H1 (cell line): ENCODE measurements around the gene EGR2. TPM values are rescaled to one million over a fixed set of nuclear protein-coding genes. Genes with fewer than 3 reads are reported as not detected.

Experiments
- BCL11A ChIP-seq, 2 experiments: IDR thresholded peaks; one replicate each; pipeline ENCODE4 v1.6.1; 2011; ENCODE audit warnings: low read depth in 2 of 2, low read length in 2 of 2, mild to moderate bottlenecking in 2 of 2
- EGR1 ChIP-seq: IDR thresholded peaks from 2 replicates; pipeline ENCODE4 v1.6.1; 2011; ENCODE audit warnings: low read depth, low read length, borderline replicate concordance
- FOSL1 ChIP-seq: IDR thresholded peaks from 2 replicates; pipeline ENCODE4 v1.6.1; 2011; ENCODE audit warnings: mild to moderate bottlenecking, low read depth, low read length, moderate library complexity; ENCODE audit not compliant: insufficient read depth
- HDAC6 ChIP-seq: IDR thresholded peaks from one replicate; pipeline ENCODE4 v1.7.1; 2012; ENCODE audit warnings: low read depth, mild to moderate bottlenecking, inconsistent platforms, low read length, moderate library complexity
- NANOG ChIP-seq: IDR thresholded peaks from 2 replicates; pipeline ENCODE4 v1.6.1; 2011; ENCODE audit warnings: low read length, low read depth, mild to moderate bottlenecking, inconsistent platforms; ENCODE audit not compliant: insufficient read depth, poor library complexity, severe bottlenecking
- POU5F1 ChIP-seq: IDR thresholded peaks from 2 replicates; pipeline ENCODE4 v1.6.1; 2011; ENCODE audit warnings: low read depth, mild to moderate bottlenecking, low read length, moderate library complexity
- SP2 ChIP-seq: IDR thresholded peaks from 2 replicates; pipeline ENCODE4 v1.6.1; 2012; ENCODE audit warnings: mild to moderate bottlenecking, low read length, inconsistent platforms
- ZNF274 ChIP-seq: IDR thresholded peaks from 2 replicates; pipeline ENCODE4 v1.7.0; 2012; ENCODE audit warnings: low read length, borderline replicate concordance; ENCODE audit errors: extremely low read depth
- polyA plus RNA-seq, 7 experiments: library from polyadenylated mRNA; depleted of rRNA in 3 of 7; stranded (reverse) in 5 of 7; unstranded in 2 of 7; fragments of >200 nt in 5 of 7; fragments of 200-250 nt in 2 of 7; gene quantifications; 1 replicate in 5 of 7; 2 replicates in 1 of 7; 4 replicates in 1 of 7; pipeline versions ENCODE4 v1.2.1 to v1.2.3, GENCODE V29; 2011 to 2013; ENCODE audit warnings: missing spikeins in 2 of 7, mixed read lengths in 2 of 7
- total RNA-seq: library from RNA; stranded (reverse); fragmentation: NEBNext Ultra II Directional; extraction: Animal tissue kit (Norgen Biotek cat#: 25700); gene quantifications from 2 replicates; pipeline ENCODE4 v1.2.1, GENCODE V29; 2021
- TF ChIP-seq, protein P1 (sequence below): fragments of 300-600 bp; sonication (generic); IDR thresholded peaks from 2 replicates; pipeline ENCODE4 v1.7.1; 2012; ENCODE audit warnings: low read length, moderate library complexity, mild to moderate bottlenecking, inconsistent platforms; ENCODE audit not compliant: insufficient replicate concordance

EGR2 gene
- total and polyA plus RNA-seq, 2 of the 8 experiments (the other 6 are each of a cell fraction or from before 2014, with no cell fraction given), result 1.3 to 2.1 TPM

DNA sequence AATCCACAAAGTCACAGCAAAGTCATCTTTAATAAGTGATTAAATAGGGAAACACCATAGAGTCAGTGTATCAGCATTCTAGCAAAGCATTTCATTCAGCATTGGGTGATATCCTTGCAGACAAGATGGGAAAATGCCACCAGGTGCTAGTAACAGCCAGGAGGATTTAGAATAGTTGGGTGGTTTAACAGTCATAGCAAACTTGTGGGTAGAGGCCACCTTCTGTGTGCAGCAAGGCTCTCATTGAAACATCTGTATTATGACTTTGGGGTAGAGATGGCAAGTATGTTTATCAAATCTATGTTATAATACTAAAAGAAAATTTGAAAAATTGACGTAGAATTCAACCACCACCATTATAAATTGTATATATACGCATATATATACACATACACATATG is 38.0 kb downstream of the EGR2 start (continued):
- TF ChIP-seq, protein P1, sequence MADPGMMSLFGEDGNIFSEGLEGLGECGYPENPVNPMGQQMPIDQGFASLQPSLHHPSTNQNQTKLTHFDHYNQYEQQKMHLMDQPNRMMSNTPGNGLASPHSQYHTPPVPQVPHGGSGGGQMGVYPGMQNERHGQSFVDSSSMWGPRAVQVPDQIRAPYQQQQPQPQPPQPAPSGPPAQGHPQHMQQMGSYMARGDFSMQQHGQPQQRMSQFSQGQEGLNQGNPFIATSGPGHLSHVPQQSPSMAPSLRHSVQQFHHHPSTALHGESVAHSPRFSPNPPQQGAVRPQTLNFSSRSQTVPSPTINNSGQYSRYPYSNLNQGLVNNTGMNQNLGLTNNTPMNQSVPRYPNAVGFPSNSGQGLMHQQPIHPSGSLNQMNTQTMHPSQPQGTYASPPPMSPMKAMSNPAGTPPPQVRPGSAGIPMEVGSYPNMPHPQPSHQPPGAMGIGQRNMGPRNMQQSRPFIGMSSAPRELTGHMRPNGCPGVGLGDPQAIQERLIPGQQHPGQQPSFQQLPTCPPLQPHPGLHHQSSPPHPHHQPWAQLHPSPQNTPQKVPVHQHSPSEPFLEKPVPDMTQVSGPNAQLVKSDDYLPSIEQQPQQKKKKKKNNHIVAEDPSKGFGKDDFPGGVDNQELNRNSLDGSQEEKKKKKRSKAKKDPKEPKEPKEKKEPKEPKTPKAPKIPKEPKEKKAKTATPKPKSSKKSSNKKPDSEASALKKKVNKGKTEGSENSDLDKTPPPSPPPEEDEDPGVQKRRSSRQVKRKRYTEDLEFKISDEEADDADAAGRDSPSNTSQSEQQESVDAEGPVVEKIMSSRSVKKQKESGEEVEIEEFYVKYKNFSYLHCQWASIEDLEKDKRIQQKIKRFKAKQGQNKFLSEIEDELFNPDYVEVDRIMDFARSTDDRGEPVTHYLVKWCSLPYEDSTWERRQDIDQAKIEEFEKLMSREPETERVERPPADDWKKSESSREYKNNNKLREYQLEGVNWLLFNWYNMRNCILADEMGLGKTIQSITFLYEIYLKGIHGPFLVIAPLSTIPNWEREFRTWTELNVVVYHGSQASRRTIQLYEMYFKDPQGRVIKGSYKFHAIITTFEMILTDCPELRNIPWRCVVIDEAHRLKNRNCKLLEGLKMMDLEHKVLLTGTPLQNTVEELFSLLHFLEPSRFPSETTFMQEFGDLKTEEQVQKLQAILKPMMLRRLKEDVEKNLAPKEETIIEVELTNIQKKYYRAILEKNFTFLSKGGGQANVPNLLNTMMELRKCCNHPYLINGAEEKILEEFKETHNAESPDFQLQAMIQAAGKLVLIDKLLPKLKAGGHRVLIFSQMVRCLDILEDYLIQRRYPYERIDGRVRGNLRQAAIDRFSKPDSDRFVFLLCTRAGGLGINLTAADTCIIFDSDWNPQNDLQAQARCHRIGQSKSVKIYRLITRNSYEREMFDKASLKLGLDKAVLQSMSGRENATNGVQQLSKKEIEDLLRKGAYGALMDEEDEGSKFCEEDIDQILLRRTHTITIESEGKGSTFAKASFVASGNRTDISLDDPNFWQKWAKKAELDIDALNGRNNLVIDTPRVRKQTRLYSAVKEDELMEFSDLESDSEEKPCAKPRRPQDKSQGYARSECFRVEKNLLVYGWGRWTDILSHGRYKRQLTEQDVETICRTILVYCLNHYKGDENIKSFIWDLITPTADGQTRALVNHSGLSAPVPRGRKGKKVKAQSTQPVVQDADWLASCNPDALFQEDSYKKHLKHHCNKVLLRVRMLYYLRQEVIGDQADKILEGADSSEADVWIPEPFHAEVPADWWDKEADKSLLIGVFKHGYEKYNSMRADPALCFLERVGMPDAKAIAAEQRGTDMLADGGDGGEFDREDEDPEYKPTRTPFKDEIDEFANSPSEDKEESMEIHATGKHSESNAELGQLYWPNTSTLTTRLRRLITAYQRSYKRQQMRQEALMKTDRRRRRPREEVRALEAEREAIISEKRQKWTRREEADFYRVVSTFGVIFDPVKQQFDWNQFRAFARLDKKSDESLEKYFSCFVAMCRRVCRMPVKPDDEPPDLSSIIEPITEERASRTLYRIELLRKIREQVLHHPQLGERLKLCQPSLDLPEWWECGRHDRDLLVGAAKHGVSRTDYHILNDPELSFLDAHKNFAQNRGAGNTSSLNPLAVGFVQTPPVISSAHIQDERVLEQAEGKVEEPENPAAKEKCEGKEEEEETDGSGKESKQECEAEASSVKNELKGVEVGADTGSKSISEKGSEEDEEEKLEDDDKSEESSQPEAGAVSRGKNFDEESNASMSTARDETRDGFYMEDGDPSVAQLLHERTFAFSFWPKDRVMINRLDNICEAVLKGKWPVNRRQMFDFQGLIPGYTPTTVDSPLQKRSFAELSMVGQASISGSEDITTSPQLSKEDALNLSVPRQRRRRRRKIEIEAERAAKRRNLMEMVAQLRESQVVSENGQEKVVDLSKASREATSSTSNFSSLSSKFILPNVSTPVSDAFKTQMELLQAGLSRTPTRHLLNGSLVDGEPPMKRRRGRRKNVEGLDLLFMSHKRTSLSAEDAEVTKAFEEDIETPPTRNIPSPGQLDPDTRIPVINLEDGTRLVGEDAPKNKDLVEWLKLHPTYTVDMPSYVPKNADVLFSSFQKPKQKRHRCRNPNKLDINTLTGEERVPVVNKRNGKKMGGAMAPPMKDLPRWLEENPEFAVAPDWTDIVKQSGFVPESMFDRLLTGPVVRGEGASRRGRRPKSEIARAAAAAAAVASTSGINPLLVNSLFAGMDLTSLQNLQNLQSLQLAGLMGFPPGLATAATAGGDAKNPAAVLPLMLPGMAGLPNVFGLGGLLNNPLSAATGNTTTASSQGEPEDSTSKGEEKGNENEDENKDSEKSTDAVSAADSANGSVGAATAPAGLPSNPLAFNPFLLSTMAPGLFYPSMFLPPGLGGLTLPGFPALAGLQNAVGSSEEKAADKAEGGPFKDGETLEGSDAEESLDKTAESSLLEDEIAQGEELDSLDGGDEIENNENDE, result no peak
- TF ChIP-seq EGR1, result no peak
- no peak for TF ChIP-seq HDAC6
- TF ChIP-seq BCL11A (IDR thresholded peaks at IDR 0.05; ENCODE audit: low read depth in 2 of 2, low read length in 2 of 2), result no peak
- no peak for TF ChIP-seq FOSL1
- no peak for TF ChIP-seq ZNF274
- TF ChIP-seq SP2, result no peak
- TF ChIP-seq POU5F1, result no peak
- TF ChIP-seq NANOG, result no peak
